ENCODE measurements around the gene CTBP2. TPM values are rescaled to one million over a fixed set of nuclear protein-coding genes. Genes with fewer than 3 reads are reported as not detected.

The CTBP2 gene
- total and polyA plus RNA-seq, 4 donors: 3.4 to 59.2 (median 5.5) TPM

DNA sequence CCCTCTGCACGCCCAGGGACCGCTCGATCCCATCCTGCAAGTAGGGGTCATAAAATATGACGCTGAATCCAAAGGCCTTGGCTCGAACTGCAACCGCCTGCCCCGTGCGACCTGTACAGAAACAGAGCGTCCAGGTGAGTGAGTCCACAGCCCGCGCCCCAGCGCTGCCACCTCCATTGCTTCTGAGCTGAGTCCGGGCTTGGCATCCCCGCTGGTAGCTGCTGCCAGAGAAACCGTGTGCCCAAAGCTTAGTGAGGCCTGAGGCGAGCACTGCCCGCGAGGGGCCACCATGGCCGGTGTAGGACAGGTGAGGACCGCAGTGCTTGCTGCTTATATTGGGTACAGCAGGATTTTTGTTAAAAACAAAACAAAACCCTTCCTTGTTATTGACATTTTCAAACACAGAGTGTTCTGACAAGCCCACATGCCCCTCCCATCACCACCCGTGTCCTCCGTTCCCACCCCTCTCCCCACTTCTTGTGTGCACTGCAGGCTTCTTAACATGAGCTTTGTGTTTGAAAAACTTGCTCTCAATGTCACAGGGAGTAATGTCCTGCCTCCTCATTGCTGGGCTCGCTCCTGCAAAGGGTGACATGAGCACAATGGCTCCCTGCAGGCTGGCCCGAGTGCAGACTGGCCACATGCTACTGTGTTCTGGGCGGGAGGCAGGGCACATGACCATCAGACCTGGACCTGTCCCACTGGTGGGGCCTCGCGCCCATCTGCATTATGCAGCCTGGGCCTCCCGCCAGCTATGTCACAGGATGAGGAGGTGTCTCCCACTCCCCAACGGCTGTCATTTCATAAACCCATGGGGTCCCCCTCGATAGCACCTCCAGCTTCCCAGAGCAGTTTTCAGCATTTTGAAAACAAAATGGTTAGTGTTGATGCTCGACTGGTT, 165.5 kb downstream of the CTBP2 start:
- DNase-seq (ENCODE audit: low spot score): peak; percentile 32
- no peak overlapping the region for H3K9ac ChIP-seq (ENCODE audit: low read depth in 1 of 2, low read length in 2 of 2)
- WGBS: 81% methylated on average over 31 of the region's 31 CpGs
- peaks cover 0 to 7% (median 2%) of the 10 kb centered on the region in 4 donors for H3K4me1 ChIP-seq (ENCODE audit: control insufficient read depth in 4 of 4, insufficient read depth in 4 of 4, low read length in 3 of 4)
- H3K27ac ChIP-seq (ENCODE audit: low read depth in 1 of 2, low read length in 2 of 2): no peak overlapping the region
- H3K36me3 ChIP-seq (ENCODE audit: control insufficient read depth in 4 of 4, insufficient read depth in 3 of 4, low read depth in 1 of 4, low read length in 3 of 4): peaks cover 0 to 9% (median 3%) of the 10 kb centered on the region in 4 donors
- H3K4me3 ChIP-seq (ENCODE audit: low read depth in 1 of 3, low read length in 3 of 3): no peak overlapping the region
- H3K9me3 ChIP-seq (ENCODE audit: control insufficient read depth in 4 of 4, low read length in 3 of 4): no peaks in the 10 kb centered on the region
- no peaks in the 10 kb centered on the region for H3K27me3 ChIP-seq (ENCODE audit: control insufficient read depth in 4 of 4, insufficient read depth in 4 of 4, low read length in 3 of 4)
- no peak for TF ChIP-seq HNF4G (IDR thresholded peaks at IDR 0.05)
- TF ChIP-seq FOXA2 (IDR thresholded peaks at IDR 0.05): no peak
- TF ChIP-seq, protein P1, sequence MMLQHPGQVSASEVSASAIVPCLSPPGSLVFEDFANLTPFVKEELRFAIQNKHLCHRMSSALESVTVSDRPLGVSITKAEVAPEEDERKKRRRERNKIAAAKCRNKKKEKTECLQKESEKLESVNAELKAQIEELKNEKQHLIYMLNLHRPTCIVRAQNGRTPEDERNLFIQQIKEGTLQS (IDR thresholded peaks at IDR 0.05): no peak
- TF ChIP-seq EGR1 (IDR thresholded peaks at IDR 0.05; ENCODE audit: low read depth in 2 of 2): no peak
- no peak for TF ChIP-seq GABPA (IDR thresholded peaks at IDR 0.05 in 1 of 2, conservative IDR thresholded peaks at IDR 0.05 in 1 of 2)
- TF ChIP-seq, protein P2, sequence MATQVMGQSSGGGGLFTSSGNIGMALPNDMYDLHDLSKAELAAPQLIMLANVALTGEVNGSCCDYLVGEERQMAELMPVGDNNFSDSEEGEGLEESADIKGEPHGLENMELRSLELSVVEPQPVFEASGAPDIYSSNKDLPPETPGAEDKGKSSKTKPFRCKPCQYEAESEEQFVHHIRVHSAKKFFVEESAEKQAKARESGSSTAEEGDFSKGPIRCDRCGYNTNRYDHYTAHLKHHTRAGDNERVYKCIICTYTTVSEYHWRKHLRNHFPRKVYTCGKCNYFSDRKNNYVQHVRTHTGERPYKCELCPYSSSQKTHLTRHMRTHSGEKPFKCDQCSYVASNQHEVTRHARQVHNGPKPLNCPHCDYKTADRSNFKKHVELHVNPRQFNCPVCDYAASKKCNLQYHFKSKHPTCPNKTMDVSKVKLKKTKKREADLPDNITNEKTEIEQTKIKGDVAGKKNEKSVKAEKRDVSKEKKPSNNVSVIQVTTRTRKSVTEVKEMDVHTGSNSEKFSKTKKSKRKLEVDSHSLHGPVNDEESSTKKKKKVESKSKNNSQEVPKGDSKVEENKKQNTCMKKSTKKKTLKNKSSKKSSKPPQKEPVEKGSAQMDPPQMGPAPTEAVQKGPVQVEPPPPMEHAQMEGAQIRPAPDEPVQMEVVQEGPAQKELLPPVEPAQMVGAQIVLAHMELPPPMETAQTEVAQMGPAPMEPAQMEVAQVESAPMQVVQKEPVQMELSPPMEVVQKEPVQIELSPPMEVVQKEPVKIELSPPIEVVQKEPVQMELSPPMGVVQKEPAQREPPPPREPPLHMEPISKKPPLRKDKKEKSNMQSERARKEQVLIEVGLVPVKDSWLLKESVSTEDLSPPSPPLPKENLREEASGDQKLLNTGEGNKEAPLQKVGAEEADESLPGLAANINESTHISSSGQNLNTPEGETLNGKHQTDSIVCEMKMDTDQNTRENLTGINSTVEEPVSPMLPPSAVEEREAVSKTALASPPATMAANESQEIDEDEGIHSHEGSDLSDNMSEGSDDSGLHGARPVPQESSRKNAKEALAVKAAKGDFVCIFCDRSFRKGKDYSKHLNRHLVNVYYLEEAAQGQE (IDR thresholded peaks at IDR 0.05): no peak

DNA sequence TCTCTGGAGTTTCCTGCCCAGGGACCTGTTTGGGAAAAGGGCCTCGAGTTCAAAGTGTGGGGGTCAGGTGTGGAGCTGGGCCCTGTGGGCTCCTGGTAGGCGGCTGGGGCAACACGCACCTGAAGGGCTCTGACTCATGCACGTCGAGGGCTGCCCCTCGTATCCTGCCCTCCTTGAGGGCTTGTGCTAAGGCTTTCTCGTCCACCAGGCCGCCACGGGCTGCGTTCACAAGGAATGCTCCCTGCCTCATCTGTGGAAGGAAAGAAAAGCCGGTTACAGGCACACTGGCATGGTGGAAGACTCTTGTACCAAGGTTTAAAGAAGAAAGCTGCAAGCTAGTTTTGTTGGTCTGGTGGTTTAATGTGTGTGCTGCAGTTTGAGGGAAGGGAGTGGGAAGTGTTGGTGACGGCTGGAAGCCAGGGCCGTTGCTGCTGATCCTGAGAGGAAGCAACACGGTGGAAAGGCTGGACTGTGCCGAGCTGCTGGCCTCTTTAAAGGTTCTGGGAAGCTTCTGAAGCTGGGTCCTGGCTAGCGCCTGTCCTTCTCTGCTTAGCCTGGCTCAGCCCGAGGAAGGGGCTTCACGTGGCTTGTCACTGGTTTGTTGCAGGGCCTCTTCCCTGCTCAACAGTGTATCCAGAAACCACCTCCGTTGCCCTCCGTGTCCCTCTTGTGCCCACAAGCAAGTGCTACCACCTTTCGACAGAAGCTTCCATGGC, 166.5 kb downstream of the CTBP2 start:
- Histone ChIP-seq H3K9me3 (ENCODE audit: control insufficient read depth in 4 of 4, low read length in 3 of 4) (no peaks in the 10 kb centered on the region), H3K4me3 (ENCODE audit: low read depth in 1 of 3, low read length in 3 of 3) (no peak overlapping the region), H3K27ac (ENCODE audit: low read depth in 1 of 2, low read length in 2 of 2) (no peak overlapping the region), H3K4me1 (ENCODE audit: control insufficient read depth in 4 of 4, insufficient read depth in 4 of 4, low read length in 3 of 4) (peaks cover 0 to 7% (median 2%) of the 10 kb centered on the region in 4 donors), H3K9ac (ENCODE audit: low read depth in 1 of 2, low read length in 2 of 2) (no peak overlapping the region), H3K36me3 (ENCODE audit: control insufficient read depth in 4 of 4, insufficient read depth in 3 of 4, low read depth in 1 of 4, low read length in 3 of 4) (peaks cover 0 to 9% (median 4%) of the 10 kb centered on the region in 4 donors), H3K27me3 (ENCODE audit: control insufficient read depth in 4 of 4, insufficient read depth in 4 of 4, low read length in 3 of 4) (no peaks in the 10 kb centered on the region)
- peak; percentile 25 for DNase-seq (ENCODE audit: low spot score)
- WGBS: 88% methylated on average over 21 of the region's 21 CpGs
- TF ChIP-seq, protein P1 (IDR thresholded peaks at IDR 0.05): no peak
- no peak for TF ChIP-seq RAD21 (IDR thresholded peaks at IDR 0.05)
- no peak for TF ChIP-seq FOXA1 (IDR thresholded peaks at IDR 0.05)
- TF ChIP-seq TAF1 (conservative IDR thresholded peaks at IDR 0.05): no peak
- TF ChIP-seq, protein P3, sequence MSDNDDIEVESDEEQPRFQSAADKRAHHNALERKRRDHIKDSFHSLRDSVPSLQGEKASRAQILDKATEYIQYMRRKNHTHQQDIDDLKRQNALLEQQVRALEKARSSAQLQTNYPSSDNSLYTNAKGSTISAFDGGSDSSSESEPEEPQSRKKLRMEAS (IDR thresholded peaks at IDR 0.05): no peak
- no peak for TF ChIP-seq YY1 (IDR thresholded peaks at IDR 0.05)
- TF ChIP-seq FOXA2 (IDR thresholded peaks at IDR 0.05): no peak
- TF ChIP-seq GABPA (IDR thresholded peaks at IDR 0.05 in 1 of 2, conservative IDR thresholded peaks at IDR 0.05 in 1 of 2): no peak
- TF ChIP-seq HNF4G (IDR thresholded peaks at IDR 0.05): no peak
- no peak for TF ChIP-seq HNF4A (conservative IDR thresholded peaks at IDR 0.05)
- no peak for TF ChIP-seq EGR1 (IDR thresholded peaks at IDR 0.05; ENCODE audit: low read depth in 2 of 2)
- TF ChIP-seq, protein P4, sequence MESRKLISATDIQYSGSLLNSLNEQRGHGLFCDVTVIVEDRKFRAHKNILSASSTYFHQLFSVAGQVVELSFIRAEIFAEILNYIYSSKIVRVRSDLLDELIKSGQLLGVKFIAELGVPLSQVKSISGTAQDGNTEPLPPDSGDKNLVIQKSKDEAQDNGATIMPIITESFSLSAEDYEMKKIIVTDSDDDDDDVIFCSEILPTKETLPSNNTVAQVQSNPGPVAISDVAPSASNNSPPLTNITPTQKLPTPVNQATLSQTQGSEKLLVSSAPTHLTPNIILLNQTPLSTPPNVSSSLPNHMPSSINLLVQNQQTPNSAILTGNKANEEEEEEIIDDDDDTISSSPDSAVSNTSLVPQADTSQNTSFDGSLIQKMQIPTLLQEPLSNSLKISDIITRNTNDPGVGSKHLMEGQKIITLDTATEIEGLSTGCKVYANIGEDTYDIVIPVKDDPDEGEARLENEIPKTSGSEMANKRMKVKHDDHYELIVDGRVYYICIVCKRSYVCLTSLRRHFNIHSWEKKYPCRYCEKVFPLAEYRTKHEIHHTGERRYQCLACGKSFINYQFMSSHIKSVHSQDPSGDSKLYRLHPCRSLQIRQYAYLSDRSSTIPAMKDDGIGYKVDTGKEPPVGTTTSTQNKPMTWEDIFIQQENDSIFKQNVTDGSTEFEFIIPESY (IDR thresholded peaks at IDR 0.05): no peak
- TF ChIP-seq, protein P2 (IDR thresholded peaks at IDR 0.05): no peak
- TF ChIP-seq, protein P5, sequence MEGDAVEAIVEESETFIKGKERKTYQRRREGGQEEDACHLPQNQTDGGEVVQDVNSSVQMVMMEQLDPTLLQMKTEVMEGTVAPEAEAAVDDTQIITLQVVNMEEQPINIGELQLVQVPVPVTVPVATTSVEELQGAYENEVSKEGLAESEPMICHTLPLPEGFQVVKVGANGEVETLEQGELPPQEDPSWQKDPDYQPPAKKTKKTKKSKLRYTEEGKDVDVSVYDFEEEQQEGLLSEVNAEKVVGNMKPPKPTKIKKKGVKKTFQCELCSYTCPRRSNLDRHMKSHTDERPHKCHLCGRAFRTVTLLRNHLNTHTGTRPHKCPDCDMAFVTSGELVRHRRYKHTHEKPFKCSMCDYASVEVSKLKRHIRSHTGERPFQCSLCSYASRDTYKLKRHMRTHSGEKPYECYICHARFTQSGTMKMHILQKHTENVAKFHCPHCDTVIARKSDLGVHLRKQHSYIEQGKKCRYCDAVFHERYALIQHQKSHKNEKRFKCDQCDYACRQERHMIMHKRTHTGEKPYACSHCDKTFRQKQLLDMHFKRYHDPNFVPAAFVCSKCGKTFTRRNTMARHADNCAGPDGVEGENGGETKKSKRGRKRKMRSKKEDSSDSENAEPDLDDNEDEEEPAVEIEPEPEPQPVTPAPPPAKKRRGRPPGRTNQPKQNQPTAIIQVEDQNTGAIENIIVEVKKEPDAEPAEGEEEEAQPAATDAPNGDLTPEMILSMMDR (IDR thresholded peaks at IDR 0.05; ENCODE audit: low read depth, low read length, missing input control): no peak
- no peak for TF ChIP-seq JUND (IDR thresholded peaks at IDR 0.05)
- TF ChIP-seq NR2F2 (IDR thresholded peaks at IDR 0.05): no peak
- TF ChIP-seq RXRA (IDR thresholded peaks at IDR 0.05): no peak
